Mucosa of rectum (tissue), 2 donors: ENCODE data around the gene RFX2.

Source experiments
- H3K27ac ChIP-seq, 2 donors: one replicate each; pipeline ENCODE4 v1.7.0; 2013; ENCODE audit warnings: inconsistent platforms in 2 of 2, low read depth in 2 of 2, low read length in 2 of 2
- H3K27me3 ChIP-seq, 2 donors: one replicate each; pipeline ENCODE4 v1.7.0; 2013; ENCODE audit warnings: low read length in 2 of 2; ENCODE audit not compliant: control insufficient read depth in 2 of 2, insufficient read depth in 2 of 2
- H3K36me3 ChIP-seq, 2 donors: one replicate each; pipeline ENCODE4 v1.7.0; 2013; ENCODE audit warnings: low read length in 2 of 2; ENCODE audit not compliant: control insufficient read depth in 2 of 2, insufficient read depth in 2 of 2
- H3K4me1 ChIP-seq, 2 donors: one replicate each; pipeline ENCODE4 v1.7.0; 2013; ENCODE audit warnings: low read length in 2 of 2, mild to moderate bottlenecking in 1 of 2; ENCODE audit not compliant: control insufficient read depth in 2 of 2, insufficient read depth in 2 of 2
- H3K4me3 ChIP-seq, 2 donors: one replicate each; pipeline ENCODE4 v1.7.0; 2013; ENCODE audit warnings: low read length in 2 of 2
- H3K9ac ChIP-seq, 2 donors: one replicate each; pipeline ENCODE4 v1.7.0; 2013; ENCODE audit warnings: low read length in 2 of 2, low read depth in 1 of 2, mild to moderate bottlenecking in 1 of 2
- H3K9me3 ChIP-seq, 2 donors: one replicate each; pipeline ENCODE4 v1.7.0; 2013; ENCODE audit warnings: low read length in 2 of 2; ENCODE audit not compliant: control insufficient read depth in 2 of 2
- donor health status: healthy.
- donor health status: Normal muscosa, but diverticular disease.

The RFX2 gene

GRCh38 chr19:5959260-5960004 is 150.9 kb downstream of the RFX2 start:
- Histone ChIP-seq H3K27me3 (no peaks in the 10 kb centered on the region), H3K27ac (no peak overlapping the region), H3K36me3 (peaks cover 0 to 6% of the 10 kb centered on the region in 2 donors), H3K4me3 (no peak overlapping the region), H3K9ac (no peak overlapping the region), H3K9me3 (no peaks in the 10 kb centered on the region), H3K4me1 (peaks cover 52 to 65% of the 10 kb centered on the region in 2 donors)

- H3K27ac ChIP-seq, result no peak overlapping the region
- no peak overlapping the region for H3K9ac ChIP-seq
- H3K4me1 ChIP-seq, result peaks cover 58 to 71% of the 10 kb centered on the region in 2 donors
- H3K9me3 ChIP-seq, result no peaks in the 10 kb centered on the region
- H3K27me3 ChIP-seq, result no peaks in the 10 kb centered on the region
- H3K36me3 ChIP-seq, result peaks cover 0 to 6% of the 10 kb centered on the region in 2 donors
- H3K4me3 ChIP-seq, result no peak overlapping the region
Observed at GRCh38 chr19:5958851-5959122, 151.5 kb downstream of the RFX2 start.

- Histone ChIP-seq H3K9ac (no peak overlapping the region), H3K4me3 (no peak overlapping the region), H3K27me3 (no peaks in the 10 kb centered on the region), H3K27ac (no peak overlapping the region), H3K4me1 (peaks cover 63 to 73% of the 10 kb centered on the region in 2 donors), H3K9me3 (no peaks in the 10 kb centered on the region), H3K36me3 (peaks cover 0 to 6% of the 10 kb centered on the region in 2 donors)
Observed at GRCh38 chr19:5958074-5958850, 152.0 kb downstream of the RFX2 start.

GRCh38 chr19:5957170-5957569 is 153.1 kb downstream of the RFX2 start:
- no peaks in the 10 kb centered on the region for H3K9me3 ChIP-seq
- peaks cover 0 to 6% of the 10 kb centered on the region in 2 donors for H3K36me3 ChIP-seq
- no peak overlapping the region for H3K9ac ChIP-seq
- no peaks in the 10 kb centered on the region for H3K27me3 ChIP-seq
- no peak overlapping the region for H3K4me3 ChIP-seq
- H3K27ac ChIP-seq, result peak overlapping the region; percentile 38 to 40
- peaks cover 55 to 75% of the 10 kb centered on the region in 2 donors for H3K4me1 ChIP-seq

- Histone ChIP-seq H3K27ac (peak overlapping the region in 1 of 2 donors; percentile 40), H3K9ac (no peak overlapping the region), H3K27me3 (no peaks in the 10 kb centered on the region), H3K4me3 (no peak overlapping the region), H3K36me3 (peaks cover 0 to 6% of the 10 kb centered on the region in 2 donors), H3K9me3 (no peaks in the 10 kb centered on the region), H3K4me1 (peaks cover 53 to 75% of the 10 kb centered on the region in 2 donors)
Observed at GRCh38 chr19:5956728-5957127, 153.6 kb downstream of the RFX2 start.

- no peak overlapping the region for H3K9ac ChIP-seq
- H3K27me3 ChIP-seq, result no peaks in the 10 kb centered on the region
- H3K4me3 ChIP-seq, result no peak overlapping the region
- H3K9me3 ChIP-seq, result no peaks in the 10 kb centered on the region
- no peak overlapping the region for H3K27ac ChIP-seq
- H3K4me1 ChIP-seq, result peaks cover 53 to 73% of the 10 kb centered on the region in 2 donors
- H3K36me3 ChIP-seq, result peaks cover 0 to 6% of the 10 kb centered on the region in 2 donors
Observed at GRCh38 chr19:5956323-5956722, 154.0 kb downstream of the RFX2 start.

- no peak overlapping the region for H3K9ac ChIP-seq
- H3K27me3 ChIP-seq, result no peaks in the 10 kb centered on the region
- no peaks in the 10 kb centered on the region for H3K9me3 ChIP-seq
- H3K36me3 ChIP-seq, result peaks cover 0 to 6% of the 10 kb centered on the region in 2 donors
- no peak overlapping the region for H3K27ac ChIP-seq
- H3K4me1 ChIP-seq, result peaks cover 53 to 69% of the 10 kb centered on the region in 2 donors
- no peak overlapping the region for H3K4me3 ChIP-seq
Observed at GRCh38 chr19:5955636-5955935, 154.7 kb downstream of the RFX2 start.

GRCh38 chr19:5954293-5954692 is 156.0 kb downstream of the RFX2 start:
- Histone ChIP-seq H3K27me3 (no peaks in the 10 kb centered on the region), H3K9me3 (no peaks in the 10 kb centered on the region), H3K4me3 (peak overlapping the region; percentile 20 to 38), H3K4me1 (peaks cover 45 to 59% of the 10 kb centered on the region in 2 donors), H3K27ac (peak overlapping the region; percentile 58 to 61), H3K36me3 (peaks cover 3 to 14% of the 10 kb centered on the region in 2 donors), H3K9ac (peak overlapping the region in 1 of 2 donors; percentile 10)

- H3K36me3 ChIP-seq, result peaks cover 3 to 15% of the 10 kb centered on the region in 2 donors
- H3K4me3 ChIP-seq, result peak overlapping the region in 1 of 2 donors; percentile 21
- H3K27ac ChIP-seq, result peak overlapping the region; percentile 58 to 61
- no peaks in the 10 kb centered on the region for H3K27me3 ChIP-seq
- peaks cover 46 to 56% of the 10 kb centered on the region in 2 donors for H3K4me1 ChIP-seq
- no peak overlapping the region for H3K9ac ChIP-seq
- H3K9me3 ChIP-seq, result no peaks in the 10 kb centered on the region
Observed at GRCh38 chr19:5953680-5954213, 156.6 kb downstream of the RFX2 start.

- Histone ChIP-seq H3K9me3 (no peaks in the 10 kb centered on the region), H3K27ac (peak overlapping the region; percentile 58 to 61), H3K4me3 (peak overlapping the region in 1 of 2 donors; percentile 21), H3K4me1 (peaks cover 49 to 53% of the 10 kb centered on the region in 2 donors), H3K9ac (no peak overlapping the region), H3K36me3 (peaks cover 3 to 16% of the 10 kb centered on the region in 2 donors), H3K27me3 (no peaks in the 10 kb centered on the region)
Observed at GRCh38 chr19:5953030-5953589, 157.2 kb downstream of the RFX2 start.
